GM18858 (cell line): ENCODE measurements around the gene C19orf33.
A peak's percentile ranks its signal among the peaks of the same experiment; 100 is the strongest.

ENCODE experiments used
- ATAC-seq: cut with Tn5 transposase; IDR thresholded peaks from one replicate; pipeline ENCODE4 v1.9.1; 2021; ENCODE audit not compliant: unreplicated experiment

The C19orf33 gene

GRCh38 chr19:38308006-38308766, 4.1 kb downstream of the C19orf33 start:
- no peak for ATAC-seq

GRCh38 chr19:38308926-38309614, 5.0 kb downstream of the C19orf33 start:
- ATAC-seq: no peak

- ATAC-seq: no peak
These were observed 5.7 kb downstream of the C19orf33 start for GRCh38 chr19:38309615-38310278.

DNA sequence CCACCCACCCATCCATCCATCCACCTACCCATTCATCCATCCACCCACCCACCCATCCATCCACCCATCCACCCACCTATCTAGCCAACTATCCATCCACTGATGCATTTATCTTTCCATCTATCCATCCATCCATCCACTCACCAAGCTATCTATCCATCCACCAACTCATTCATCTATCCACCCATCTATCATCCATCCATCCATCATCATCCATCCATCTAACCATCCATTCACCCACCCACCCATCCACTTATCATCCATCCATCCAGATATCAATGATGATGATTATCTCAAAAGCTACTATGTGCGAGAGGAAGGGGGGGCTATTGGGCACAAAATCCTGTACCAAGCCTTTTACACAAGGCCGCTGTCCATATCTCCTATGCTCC, 6.2 kb downstream of the C19orf33 start:
- ATAC-seq: no peak

- ATAC-seq: no peak
These were observed 6.9 kb downstream of the C19orf33 start for GRCh38 chr19:38310986-38311385.

DNA sequence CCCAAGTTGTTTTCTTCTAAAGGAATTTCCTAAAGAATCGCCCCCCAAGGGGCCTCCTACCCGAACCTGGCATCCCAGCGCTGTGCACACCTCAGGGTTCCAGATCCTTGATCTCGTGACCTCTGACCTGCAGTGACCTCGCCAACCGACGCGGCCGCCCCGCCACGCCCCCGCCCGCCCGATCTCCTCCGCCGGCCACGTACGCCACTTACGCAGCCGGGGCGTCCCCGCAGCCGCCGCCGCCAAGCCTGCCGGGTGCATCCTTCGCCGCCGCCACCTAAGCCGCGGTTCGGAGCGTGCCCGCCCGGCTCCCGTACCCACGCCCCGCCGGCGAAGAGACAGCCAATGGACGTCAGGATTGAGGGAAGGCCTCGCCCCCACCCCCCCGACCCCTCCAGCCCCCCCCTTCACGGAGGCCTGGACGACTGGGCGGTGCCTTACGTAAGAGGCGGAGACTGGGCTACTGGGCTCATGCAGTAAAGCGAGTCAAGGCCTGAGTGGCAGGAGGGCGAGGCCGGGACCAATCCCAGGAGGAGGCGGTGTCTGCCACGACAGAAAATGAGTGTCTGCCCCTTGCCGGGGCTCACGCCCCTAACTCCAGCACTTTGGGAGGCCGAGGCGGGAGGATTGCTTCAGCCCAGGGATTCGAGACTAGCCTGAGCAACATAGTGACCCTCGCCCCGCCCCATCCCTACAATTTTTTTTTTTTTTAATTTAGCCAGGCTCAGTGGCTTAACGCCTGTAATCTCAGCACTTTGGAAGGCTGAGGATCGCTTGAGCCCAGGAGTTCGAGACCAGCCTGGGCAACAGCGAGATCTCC, 11.8 kb downstream of the C19orf33 start, which contains the start of gene YIF1B:
Gene YIF1B, minus strand, starts transcription at position 291 of the 820 bp plus-strand sequence. Its CDS starts 30 bp downstream, at position 261.
- ATAC-seq: peak; percentile 54

GRCh38 chr19:38316477-38317067, 12.5 kb downstream of the C19orf33 start:
- ATAC-seq: no peak

DNA sequence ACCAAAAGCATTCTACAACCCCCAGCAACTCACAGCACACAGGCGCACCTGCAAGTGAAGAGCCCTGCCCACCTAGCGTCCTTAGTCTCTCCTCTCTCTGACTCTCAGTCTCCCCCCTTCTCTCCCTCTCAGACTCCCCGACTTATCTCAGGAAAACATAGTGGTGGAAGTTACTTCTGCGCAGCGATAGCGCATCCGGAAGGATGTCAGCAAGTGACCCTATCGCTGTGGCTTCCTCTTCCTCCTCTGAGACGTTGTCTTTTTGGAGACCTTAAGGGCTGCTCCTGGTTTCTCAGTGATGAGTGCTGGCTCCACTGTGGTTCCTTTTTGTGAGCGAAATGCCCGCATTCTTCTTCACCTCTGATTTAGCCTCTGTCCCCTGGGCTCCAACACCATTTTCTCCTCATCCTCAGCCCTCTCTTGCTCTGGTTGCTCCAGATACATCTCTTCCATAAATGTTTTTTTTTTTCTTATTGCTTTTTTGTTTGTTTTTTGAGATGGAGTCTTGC, 13.1 kb downstream of the C19orf33 start:
- ATAC-seq: no peak

DNA sequence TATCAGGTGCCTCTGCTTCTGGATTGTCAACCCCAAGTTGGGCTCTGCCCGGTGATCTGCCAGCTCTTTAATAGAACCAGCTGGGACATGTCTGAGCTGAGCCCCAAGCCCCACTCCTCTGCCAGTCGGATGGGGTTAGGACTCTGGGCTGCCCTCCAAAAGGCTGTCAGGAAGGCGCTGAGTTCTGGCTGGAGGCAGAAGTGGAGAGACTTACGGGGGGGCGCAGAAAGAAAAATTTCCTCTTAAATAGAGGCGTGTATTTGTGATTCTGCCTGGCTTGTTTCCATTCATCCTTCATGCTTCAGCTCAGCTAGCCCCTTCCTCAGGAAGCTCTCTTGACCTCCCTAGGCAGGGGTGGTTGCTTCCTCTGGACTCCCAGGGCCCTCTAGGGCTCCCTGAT, 14.6 kb downstream of the C19orf33 start:
- no peak for ATAC-seq

DNA sequence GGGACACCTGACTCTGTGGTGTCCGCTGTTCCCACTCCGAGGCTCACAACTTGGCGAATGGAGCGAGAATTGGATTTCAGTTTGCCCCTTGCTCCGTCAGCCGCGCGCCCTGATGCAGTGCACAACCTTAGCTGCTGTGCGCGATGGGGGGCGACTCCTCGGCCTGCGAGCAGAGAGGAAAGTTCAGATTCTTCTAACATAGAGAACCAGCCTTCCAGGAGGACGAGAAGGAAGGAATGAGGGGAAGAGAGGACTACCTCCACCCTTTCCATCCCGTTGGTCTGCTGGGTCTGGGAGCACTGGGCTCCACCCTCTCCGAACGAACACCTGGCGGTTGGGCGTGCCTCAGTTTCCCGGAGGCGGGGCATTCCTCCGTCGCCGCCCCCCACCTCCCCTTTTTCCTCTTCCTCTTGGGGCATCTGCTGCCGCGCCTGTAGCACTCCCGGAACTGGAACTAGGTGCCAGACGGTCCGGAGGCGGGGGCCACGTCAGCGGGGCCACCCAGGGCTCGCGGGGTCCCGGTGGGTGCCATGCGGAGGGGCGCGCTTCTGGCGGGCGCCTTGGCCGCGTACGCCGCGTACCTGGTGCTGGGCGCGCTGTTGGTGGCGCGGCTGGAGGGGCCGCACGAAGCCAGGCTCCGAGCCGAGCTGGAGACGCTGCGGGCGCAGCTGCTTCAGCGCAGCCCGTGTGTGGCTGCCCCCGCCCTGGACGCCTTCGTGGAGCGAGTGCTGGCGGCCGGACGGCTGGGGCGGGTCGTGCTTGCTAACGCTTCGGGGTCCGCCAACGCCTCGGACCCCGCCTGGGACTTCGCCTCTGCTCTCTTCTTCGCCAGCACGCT, 15.6 kb downstream of the C19orf33 start, which contains the start of gene KCNK6:
Gene KCNK6, plus strand, starts transcription at position 425 of the 838 bp plus-strand sequence. Its CDS starts 106 bp downstream, at position 531.
- no peak for ATAC-seq

- ATAC-seq: no peak
These were observed 16.9 kb downstream of the C19orf33 start for GRCh38 chr19:38320969-38321339.

DNA sequence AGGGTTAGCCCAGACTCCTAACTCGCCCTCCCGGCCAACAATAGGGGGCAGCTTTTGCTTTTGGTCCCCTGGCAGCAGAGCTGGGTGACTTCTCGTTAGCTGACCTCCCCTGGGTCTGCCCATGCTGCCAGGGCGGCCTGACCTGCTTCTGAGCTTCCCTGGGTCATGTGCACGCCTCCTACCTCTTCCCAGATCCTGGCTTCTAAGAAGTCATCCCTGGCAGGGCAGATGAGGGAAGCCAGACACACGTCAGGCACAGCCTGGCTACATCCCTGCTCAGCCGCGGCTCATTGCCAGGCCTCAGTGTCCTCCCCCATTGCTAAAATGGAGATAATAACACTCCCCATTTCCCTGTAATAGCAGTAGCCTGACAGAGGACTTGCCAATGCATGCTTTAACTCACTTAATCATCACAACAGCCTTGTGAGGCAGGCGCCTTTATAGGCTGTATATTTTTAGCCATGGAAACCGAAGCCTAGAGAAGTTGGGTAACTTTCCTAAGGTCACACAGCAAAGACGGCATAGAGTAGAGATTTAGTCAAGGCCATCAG, 17.7 kb downstream of the C19orf33 start:
- ATAC-seq: no peak

GRCh38 chr19:38323291-38323690, 19.2 kb downstream of the C19orf33 start:
- no peak for ATAC-seq

GRCh38 chr19:38324431-38324830, 20.4 kb downstream of the C19orf33 start:
- no peak for ATAC-seq

DNA sequence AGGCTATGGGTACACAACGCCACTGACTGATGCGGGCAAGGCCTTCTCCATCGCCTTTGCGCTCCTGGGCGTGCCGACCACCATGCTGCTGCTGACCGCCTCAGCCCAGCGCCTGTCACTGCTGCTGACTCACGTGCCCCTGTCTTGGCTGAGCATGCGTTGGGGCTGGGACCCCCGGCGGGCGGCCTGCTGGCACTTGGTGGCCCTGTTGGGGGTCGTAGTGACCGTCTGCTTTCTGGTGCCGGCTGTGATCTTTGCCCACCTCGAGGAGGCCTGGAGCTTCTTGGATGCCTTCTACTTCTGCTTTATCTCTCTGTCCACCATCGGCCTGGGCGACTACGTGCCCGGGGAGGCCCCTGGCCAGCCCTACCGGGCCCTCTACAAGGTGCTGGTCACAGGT, 22.5 kb downstream of the C19orf33 start:
- no peak for ATAC-seq

- ATAC-seq: no peak
These were observed 25.6 kb downstream of the C19orf33 start for GRCh38 chr19:38329651-38330050.

GRCh38 chr19:38331728-38332127, 27.7 kb downstream of the C19orf33 start:
- no peak for ATAC-seq

GRCh38 chr19:38333245-38333644, 29.2 kb downstream of the C19orf33 start:
- ATAC-seq: no peak
